Suprapubic skin (tissue), 3 donors: ENCODE measurements around the gene CAMK2D.

Experiments used
- POLR2AphosphoS5 ChIP-seq, 3 donors: sonication (generic); formaldehyde crosslinking; IDR thresholded peaks; one replicate each; pipeline ENCODE4 v1.6.1; 2017; ENCODE audit warnings: antibody characterized with exemption in 3 of 3
- TF ChIP-seq, protein P1 (sequence below), 2 donors: fragments of 200-600 bp in 1 of 2; fragments of 450-650 bp in 1 of 2; sonication (generic) in 1 of 2; IDR thresholded peaks; one replicate each; pipeline ENCODE4 v1.5.1; 2016 to 2019; ENCODE audit warnings: antibody characterized with exemption in 2 of 2, mild to moderate bottlenecking in 1 of 2, moderate library complexity in 1 of 2

DNA sequence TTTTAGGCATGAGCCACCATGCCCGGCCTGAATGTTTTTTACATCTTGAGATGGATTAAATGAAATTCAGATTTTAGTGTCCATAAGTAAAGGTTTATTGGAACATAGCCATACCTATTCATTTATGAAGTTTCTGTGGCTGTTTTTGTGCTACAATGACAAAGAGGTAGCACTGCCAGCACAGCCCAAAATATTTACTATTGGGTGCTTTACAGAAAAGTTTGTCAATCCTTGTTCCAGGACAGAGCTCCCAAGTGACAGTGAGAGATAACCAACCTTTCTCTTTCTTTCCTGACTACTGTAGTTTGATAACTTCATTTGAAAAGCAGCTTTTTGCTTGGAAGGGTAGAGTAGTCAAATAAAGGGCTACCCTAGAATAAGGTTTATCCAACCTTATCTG lies 116.2 kb downstream of the CAMK2D start:
- no peak for TF ChIP-seq POLR2AphosphoS5 (IDR thresholded peaks at IDR 0.05)
- TF ChIP-seq, protein P1, sequence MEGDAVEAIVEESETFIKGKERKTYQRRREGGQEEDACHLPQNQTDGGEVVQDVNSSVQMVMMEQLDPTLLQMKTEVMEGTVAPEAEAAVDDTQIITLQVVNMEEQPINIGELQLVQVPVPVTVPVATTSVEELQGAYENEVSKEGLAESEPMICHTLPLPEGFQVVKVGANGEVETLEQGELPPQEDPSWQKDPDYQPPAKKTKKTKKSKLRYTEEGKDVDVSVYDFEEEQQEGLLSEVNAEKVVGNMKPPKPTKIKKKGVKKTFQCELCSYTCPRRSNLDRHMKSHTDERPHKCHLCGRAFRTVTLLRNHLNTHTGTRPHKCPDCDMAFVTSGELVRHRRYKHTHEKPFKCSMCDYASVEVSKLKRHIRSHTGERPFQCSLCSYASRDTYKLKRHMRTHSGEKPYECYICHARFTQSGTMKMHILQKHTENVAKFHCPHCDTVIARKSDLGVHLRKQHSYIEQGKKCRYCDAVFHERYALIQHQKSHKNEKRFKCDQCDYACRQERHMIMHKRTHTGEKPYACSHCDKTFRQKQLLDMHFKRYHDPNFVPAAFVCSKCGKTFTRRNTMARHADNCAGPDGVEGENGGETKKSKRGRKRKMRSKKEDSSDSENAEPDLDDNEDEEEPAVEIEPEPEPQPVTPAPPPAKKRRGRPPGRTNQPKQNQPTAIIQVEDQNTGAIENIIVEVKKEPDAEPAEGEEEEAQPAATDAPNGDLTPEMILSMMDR (IDR thresholded peaks at IDR 0.05): no peak
